ENCODE data around the gene EFNB3. TPM values are rescaled to one million over a fixed set of nuclear protein-coding genes. Genes with fewer than 3 reads are reported as not detected.

Gene EFNB3
- total and polyA plus RNA-seq, 2 of the 8 experiments (the other 6 are each of a cell fraction or from before 2014, with no cell fraction given), result 15.0 to 27.3 TPM

GRCh38 chr17:7729816-7730215, 24.8 kb downstream of the EFNB3 start:
- H2BK5ac ChIP-seq (ENCODE audit: low read depth, low read length), result no peak overlapping the region
- no peak overlapping the region for H2BK15ac ChIP-seq (ENCODE audit: low read length)
- DNase-seq (ENCODE audit: low read depth in 1 of 2, low spot score in 2 of 2) (no peak), FAIRE-seq (no peak)
- no peak overlapping the region for H3K14ac ChIP-seq (ENCODE audit: insufficient read length)
- H3K79me2 ChIP-seq (ENCODE audit: control insufficient read depth in 1 of 2, insufficient read depth in 2 of 2, low read length in 2 of 2), result no peaks in the 10 kb centered on the region; a peak in 1 of 4 replicates
- H3K4me2 ChIP-seq (ENCODE audit: insufficient read depth in 1 of 2, low read depth in 2 of 2, low read length in 2 of 2), result no peak overlapping the region
- no peaks in the 10 kb centered on the region for H3K36me3 ChIP-seq (ENCODE audit: control insufficient read depth in 2 of 4, insufficient read depth in 4 of 4, low read length in 3 of 4)
- H3K9me3 ChIP-seq (ENCODE audit: insufficient read depth in 2 of 2, low read depth in 1 of 2, low read length in 1 of 2), result no peaks in the 10 kb centered on the region
- no peak overlapping the region for H3K23ac ChIP-seq (ENCODE audit: insufficient read length)
- no peak overlapping the region for H3K56ac ChIP-seq (replicated peaks; ENCODE audit: insufficient read length, low read depth, low read length)
- H4K91ac ChIP-seq (replicated peaks; ENCODE audit: insufficient read length, low read length), result no peak overlapping the region
- no peak overlapping the region for H2BK120ac ChIP-seq (replicated peaks; ENCODE audit: low read depth, low read length)
- no peak overlapping the region for H4K5ac ChIP-seq (ENCODE audit: insufficient read length, low read depth, low read length)
- no peaks in the 10 kb centered on the region for H3K79me1 ChIP-seq (ENCODE audit: low read depth, low read length)
- H3K4me1 ChIP-seq (replicated peaks in 1 of 4; ENCODE audit: control insufficient read depth in 3 of 4, insufficient read depth in 4 of 4, low read length in 3 of 4), result no peaks in the 10 kb centered on the region
- no peak overlapping the region for H3K18ac ChIP-seq (ENCODE audit: extremely low read depth, low read length)
- POLR2A ChIA-PET (ENCODE audit: partially characterized antibody), result interaction anchor here (1.7 kb wide), 1 partner anchor 43 kb away, joined by 3 read pairs; no protein-coding TSS in a partner anchor
- H3K4me3 ChIP-seq (ENCODE audit: extremely low read depth in 1 of 4, insufficient read depth in 2 of 4, low read depth in 3 of 4, low read length in 4 of 4), result no peak overlapping the region
- CTCF ChIA-PET (ENCODE audit: partially characterized antibody), result interaction anchor here (0.6 to 2.6 kb wide), 3 partner anchors 9 to 14 kb away, joined by 3 to 17 read pairs (median 3); no protein-coding TSS in a partner anchor
- no peak overlapping the region for H3K27ac ChIP-seq (ENCODE audit: low read depth, low read length)
- WGBS, 2 experiments (ENCODE audit: extremely low coverage in 1 of 2, insufficient coverage in 1 of 2, insufficient read length in 1 of 2, insufficient replicate concordance in 2 of 2, low coverage in 1 of 2, low lambda C conversion rate in 2 of 2, missing lambda C conversion rate in 1 of 2), result 62% methylated on average over 1 of the region's 1 CpG; no CpG with 5 or more reads in 1 of the 2 experiments
- H3K27me3 ChIP-seq (replicated peaks in 1 of 4; ENCODE audit: control insufficient read depth in 3 of 4, extremely low read depth in 1 of 4, insufficient read depth in 3 of 4, low read length in 3 of 4), result no peaks in the 10 kb centered on the region; a peak in 2 of 7 replicates
- TF ChIP-seq NANOG (IDR thresholded peaks at IDR 0.05; ENCODE audit: insufficient read depth, low read depth, low read length, poor library complexity, severe bottlenecking), result no peak
- TF ChIP-seq SIX5 (IDR thresholded peaks at IDR 0.05; ENCODE audit: low read depth, low read length), result no peak
- H3K23me2 ChIP-seq (ENCODE audit: low read depth, low read length), result no peaks in the 10 kb centered on the region
- no peak overlapping the region for H2BK12ac ChIP-seq (ENCODE audit: low read depth, low read length)
- H4K8ac ChIP-seq (ENCODE audit: extremely low read depth, insufficient read depth, low read length), result no peak overlapping the region
- H4K20me1 ChIP-seq (replicated peaks in 1 of 2; ENCODE audit: control insufficient read depth in 1 of 2, insufficient read depth in 2 of 2, low read length in 2 of 2), result no peaks in the 10 kb centered on the region
- no peak overlapping the region for H3K4ac ChIP-seq (replicated peaks; ENCODE audit: insufficient read length, low read depth, low read length)
- no peak overlapping the region for H3K9ac ChIP-seq (replicated peaks in 1 of 4; ENCODE audit: extremely low read depth in 1 of 4, low read depth in 3 of 4, low read length in 3 of 4)
- no peak overlapping the region for H2AFZ ChIP-seq (ENCODE audit: low read length)
- no peak overlapping the region for H2BK20ac ChIP-seq (ENCODE audit: low read length)
- H2AK5ac ChIP-seq (ENCODE audit: low read depth, low read length), result no peak overlapping the region

Data from H1 (cell line).